Measurements from ENCODE around the gene TMEM260.

Gene TMEM260

GRCh38 chr14:56579345-56580220, at the start of gene TMEM260:
TMEM260 (plus strand) TSS chr14:56579798; CDS start chr14:56579915, 117 bp downstream.
- DNase-seq = peak; percentile 98

GRCh38 chr14:56532546-56532945, 47.1 kb upstream of the TMEM260 start:
- DNase-seq = no peak

- no peak for DNase-seq
These were observed 44.9 kb upstream of the TMEM260 start for GRCh38 chr14:56534656-56535055.

GRCh38 chr14:56539862-56540261, 39.7 kb upstream of the TMEM260 start:
- no peak for DNase-seq

- DNase-seq = no peak
These were observed 36.2 kb upstream of the TMEM260 start for GRCh38 chr14:56543436-56543835.

GRCh38 chr14:56549721-56550120, 29.9 kb upstream of the TMEM260 start:
- no peak for DNase-seq

GRCh38 chr14:56552615-56553014, 27.0 kb upstream of the TMEM260 start:
- no peak for DNase-seq

GRCh38 chr14:56554301-56554700, 25.3 kb upstream of the TMEM260 start:
- DNase-seq = no peak

GRCh38 chr14:56555921-56556570, 23.6 kb upstream of the TMEM260 start:
- no peak for DNase-seq

- no peak for DNase-seq
These were observed 20.4 kb upstream of the TMEM260 start for GRCh38 chr14:56559182-56559581.

- no peak for DNase-seq
These were observed 18.0 kb upstream of the TMEM260 start for GRCh38 chr14:56561606-56562005.

GRCh38 chr14:56562883-56563282, 16.7 kb upstream of the TMEM260 start:
- DNase-seq = no peak

- DNase-seq = no peak
These were observed 10.4 kb upstream of the TMEM260 start for GRCh38 chr14:56569174-56569573.

GRCh38 chr14:56570295-56570694, 9.3 kb upstream of the TMEM260 start:
- DNase-seq = no peak

GRCh38 chr14:56580221-56580711, 668 bp downstream of the TMEM260 start:
- DNase-seq = no peak

- DNase-seq = no peak
These were observed 1.6 kb downstream of the TMEM260 start for GRCh38 chr14:56581041-56581727.

- peak; percentile 33 for DNase-seq
These were observed 6.0 kb downstream of the TMEM260 start for GRCh38 chr14:56585461-56586084.

- DNase-seq = no peak
These were observed 8.1 kb downstream of the TMEM260 start for GRCh38 chr14:56587701-56588100.

- DNase-seq = peak; percentile 14
These were observed 10.9 kb downstream of the TMEM260 start for GRCh38 chr14:56590535-56590960.

- no peak for DNase-seq
These were observed 13.3 kb downstream of the TMEM260 start for GRCh38 chr14:56592746-56593544.

- no peak for DNase-seq
These were observed 14.8 kb downstream of the TMEM260 start for GRCh38 chr14:56594428-56594827.

GRCh38 chr14:56598519-56598918, 18.9 kb downstream of the TMEM260 start:
- no peak for DNase-seq
